ENCODE data around the gene MAP4. TPM values are rescaled to one million over a fixed set of nuclear protein-coding genes. Genes with fewer than 3 reads are reported as not detected.

The MAP4 gene
- total and polyA plus RNA-seq, 2 of the 13 experiments (the other 11 are each of a cell fraction or from before 2014, with no cell fraction given), result 33.1 to 38.7 TPM

DNA sequence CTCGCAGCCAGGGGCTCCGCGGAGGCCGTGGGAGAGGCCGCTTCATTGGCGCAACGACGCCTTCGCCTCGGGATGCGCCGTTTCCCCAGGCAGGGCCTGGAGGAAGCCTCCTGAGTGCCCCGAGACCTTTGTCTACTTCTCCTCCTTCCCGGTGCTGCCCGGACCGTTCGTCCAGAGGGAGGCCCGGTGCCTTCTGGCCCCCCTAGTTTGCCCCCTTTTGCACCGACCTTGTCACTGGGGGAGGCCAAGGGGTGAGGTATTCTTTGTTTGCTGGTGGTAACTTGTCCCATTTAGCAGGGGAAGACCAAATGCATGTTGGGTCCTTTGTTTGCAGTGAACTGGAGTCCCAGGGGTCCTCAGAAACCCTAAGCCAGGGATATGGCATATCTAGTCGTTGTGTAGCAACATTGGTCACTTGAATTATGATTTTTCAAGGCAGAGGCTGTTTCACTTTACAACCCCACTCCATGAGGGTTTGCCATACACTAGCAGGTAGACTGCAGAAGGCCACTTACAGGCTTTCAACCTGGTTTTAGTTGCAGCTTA, 212.7 kb downstream of the MAP4 start (continued):
- TF ChIP-seq ZNF576 (CRISPR knock-in tag; IDR thresholded peaks at IDR 0.05) (no peak), ZNF275 (CRISPR knock-in tag; IDR thresholded peaks at IDR 0.05; ENCODE audit: borderline replicate concordance) (no peak), BORCS8-MEF2B (CRISPR knock-in tag; IDR thresholded peaks at IDR 0.05) (peak; percentile 40; the same call in 1 of the 2 replicates), ZNF121 (CRISPR knock-in tag; IDR thresholded peaks at IDR 0.05) (no peak), ZNF441 (CRISPR knock-in tag; IDR thresholded peaks at IDR 0.05; ENCODE audit: borderline replicate concordance) (no peak), FUBP1 (CRISPR knock-in tag; IDR thresholded peaks at IDR 0.05; ENCODE audit: borderline replicate concordance) (no peak), MIER2 (CRISPR knock-in tag; IDR thresholded peaks at IDR 0.05) (no peak), ZNF709 (CRISPR knock-in tag; IDR thresholded peaks at IDR 0.05) (no peak; the same call in 1 of the 2 replicates), ZSCAN21 (CRISPR knock-in tag; IDR thresholded peaks at IDR 0.05; ENCODE audit: borderline replicate concordance) (peak; percentile 43; the same call in 1 of the 2 replicates), RFXAP (CRISPR knock-in tag; IDR thresholded peaks at IDR 0.05; ENCODE audit: borderline replicate concordance) (no peak), STAG1 (CRISPR knock-in tag; IDR thresholded peaks at IDR 0.05) (no peak), TFE3 (CRISPR knock-in tag; IDR thresholded peaks at IDR 0.05) (0 out of 2 replicates have a peak, but pooled peaks have one; percentile 27)
- TF ChIP-seq, protein P1, sequence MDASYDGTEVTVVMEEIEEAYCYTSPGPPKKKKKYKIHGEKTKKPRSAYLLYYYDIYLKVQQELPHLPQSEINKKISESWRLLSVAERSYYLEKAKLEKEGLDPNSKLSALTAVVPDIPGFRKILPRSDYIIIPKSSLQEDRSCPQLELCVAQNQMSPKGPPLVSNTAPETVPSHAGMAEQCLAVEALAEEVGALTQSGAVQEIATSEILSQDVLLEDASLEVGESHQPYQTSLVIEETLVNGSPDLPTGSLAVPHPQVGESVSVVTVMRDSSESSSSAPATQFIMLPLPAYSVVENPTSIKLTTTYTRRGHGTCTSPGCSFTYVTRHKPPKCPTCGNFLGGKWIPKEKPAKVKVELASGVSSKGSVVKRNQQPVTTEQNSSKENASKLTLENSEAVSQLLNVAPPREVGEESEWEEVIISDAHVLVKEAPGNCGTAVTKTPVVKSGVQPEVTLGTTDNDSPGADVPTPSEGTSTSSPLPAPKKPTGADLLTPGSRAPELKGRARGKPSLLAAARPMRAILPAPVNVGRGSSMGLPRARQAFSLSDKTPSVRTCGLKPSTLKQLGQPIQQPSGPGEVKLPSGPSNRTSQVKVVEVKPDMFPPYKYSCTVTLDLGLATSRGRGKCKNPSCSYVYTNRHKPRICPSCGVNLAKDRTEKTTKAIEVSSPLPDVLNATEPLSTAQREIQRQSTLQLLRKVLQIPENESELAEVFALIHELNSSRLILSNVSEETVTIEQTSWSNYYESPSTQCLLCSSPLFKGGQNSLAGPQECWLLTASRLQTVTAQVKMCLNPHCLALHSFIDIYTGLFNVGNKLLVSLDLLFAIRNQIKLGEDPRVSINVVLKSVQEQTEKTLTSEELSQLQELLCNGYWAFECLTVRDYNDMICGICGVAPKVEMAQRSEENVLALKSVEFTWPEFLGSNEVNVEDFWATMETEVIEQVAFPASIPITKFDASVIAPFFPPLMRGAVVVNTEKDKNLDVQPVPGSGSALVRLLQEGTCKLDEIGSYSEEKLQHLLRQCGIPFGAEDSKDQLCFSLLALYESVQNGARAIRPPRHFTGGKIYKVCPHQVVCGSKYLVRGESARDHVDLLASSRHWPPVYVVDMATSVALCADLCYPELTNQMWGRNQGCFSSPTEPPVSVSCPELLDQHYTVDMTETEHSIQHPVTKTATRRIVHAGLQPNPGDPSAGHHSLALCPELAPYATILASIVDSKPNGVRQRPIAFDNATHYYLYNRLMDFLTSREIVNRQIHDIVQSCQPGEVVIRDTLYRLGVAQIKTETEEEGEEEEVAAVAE (CRISPR knock-in tag; IDR thresholded peaks at IDR 0.05; ENCODE audit: borderline replicate concordance), result no peak; the same call in 1 of the 2 replicates
- TF ChIP-seq, protein P2, sequence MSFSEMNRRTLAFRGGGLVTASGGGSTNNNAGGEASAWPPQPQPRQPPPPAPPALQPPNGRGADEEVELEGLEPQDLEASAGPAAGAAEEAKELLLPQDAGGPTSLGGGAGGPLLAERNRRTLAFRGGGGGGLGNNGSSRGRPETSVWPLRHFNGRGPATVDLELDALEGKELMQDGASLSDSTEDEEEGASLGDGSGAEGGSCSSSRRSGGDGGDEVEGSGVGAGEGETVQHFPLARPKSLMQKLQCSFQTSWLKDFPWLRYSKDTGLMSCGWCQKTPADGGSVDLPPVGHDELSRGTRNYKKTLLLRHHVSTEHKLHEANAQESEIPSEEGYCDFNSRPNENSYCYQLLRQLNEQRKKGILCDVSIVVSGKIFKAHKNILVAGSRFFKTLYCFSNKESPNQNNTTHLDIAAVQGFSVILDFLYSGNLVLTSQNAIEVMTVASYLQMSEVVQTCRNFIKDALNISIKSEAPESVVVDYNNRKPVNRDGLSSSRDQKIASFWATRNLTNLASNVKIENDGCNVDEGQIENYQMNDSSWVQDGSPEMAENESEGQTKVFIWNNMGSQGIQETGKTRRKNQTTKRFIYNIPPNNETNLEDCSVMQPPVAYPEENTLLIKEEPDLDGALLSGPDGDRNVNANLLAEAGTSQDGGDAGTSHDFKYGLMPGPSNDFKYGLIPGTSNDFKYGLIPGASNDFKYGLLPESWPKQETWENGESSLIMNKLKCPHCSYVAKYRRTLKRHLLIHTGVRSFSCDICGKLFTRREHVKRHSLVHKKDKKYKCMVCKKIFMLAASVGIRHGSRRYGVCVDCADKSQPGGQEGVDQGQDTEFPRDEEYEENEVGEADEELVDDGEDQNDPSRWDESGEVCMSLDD (CRISPR knock-in tag; IDR thresholded peaks at IDR 0.05; ENCODE audit: borderline replicate concordance), result no peak
- TF ChIP-seq, protein P3, sequence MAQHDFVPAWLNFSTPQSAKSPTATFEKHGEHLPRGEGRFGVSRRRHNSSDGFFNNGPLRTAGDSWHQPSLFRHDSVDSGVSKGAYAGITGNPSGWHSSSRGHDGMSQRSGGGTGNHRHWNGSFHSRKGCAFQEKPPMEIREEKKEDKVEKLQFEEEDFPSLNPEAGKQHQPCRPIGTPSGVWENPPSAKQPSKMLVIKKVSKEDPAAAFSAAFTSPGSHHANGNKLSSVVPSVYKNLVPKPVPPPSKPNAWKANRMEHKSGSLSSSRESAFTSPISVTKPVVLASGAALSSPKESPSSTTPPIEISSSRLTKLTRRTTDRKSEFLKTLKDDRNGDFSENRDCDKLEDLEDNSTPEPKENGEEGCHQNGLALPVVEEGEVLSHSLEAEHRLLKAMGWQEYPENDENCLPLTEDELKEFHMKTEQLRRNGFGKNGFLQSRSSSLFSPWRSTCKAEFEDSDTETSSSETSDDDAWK (CRISPR knock-in tag; IDR thresholded peaks at IDR 0.05), result no peak
